PC-3 (cell line): ENCODE data around the gene SRGAP1. TPM values are rescaled to one million over a fixed set of nuclear protein-coding genes. Genes with fewer than 3 reads are reported as not detected.

Experiments
- ATAC-seq: fragments of 200-7000 bp; cut with Tn5 transposase; 2 replicates; pipeline ENCODE4 v1.9.1; 2020; ENCODE audit warnings: mild to moderate bottlenecking, moderate library complexity
- BruUV-seq: library from RNA; stranded (reverse); fragments of 400-500 nt; replicated peaks from 2 replicates; lab custom pipeline; 2021; lab: Mats Ljungman, UMichigan
- CTCF ChIA-PET: fragments of 300-600 bp; sonication (Branson Sonifier 250); formaldehyde crosslinking; loops from one replicate; lab custom pipeline; 2022; ENCODE audit warnings: antibody characterized with exemption; lab: Charles Lee
- POLR2A ChIA-PET: fragments of 300-600 bp; sonication (Branson Sonifier 250); formaldehyde crosslinking; loops from one replicate; lab custom pipeline; 2022; ENCODE audit warnings: antibody characterized with exemption; ENCODE audit not compliant: unreplicated experiment; lab: Charles Lee
- DNase-seq: peaks from one replicate; pipeline ENCODE4 v3.0.0-alpha.2; 2015
- H2AFZ ChIP-seq: fragments of 300-600 bp; sonication (generic); 2 replicates; pipeline ENCODE4 v1.6.0; 2016; ENCODE audit warnings: antibody characterized with exemption, low read length
- H3F3A ChIP-seq: fragments of 300-600 bp; sonication (generic); one replicate; pipeline ENCODE4 v1.6.0; 2017; ENCODE audit warnings: antibody characterized with exemption, low read length, control low read depth, mild to moderate bottlenecking; ENCODE audit not compliant: unreplicated experiment
- H3K27ac ChIP-seq: fragments of 300-600 bp; sonication (generic); 2 replicates; pipeline ENCODE4 v1.5.1; 2016; ENCODE audit warnings: mild to moderate bottlenecking, low read length
- H3K27me3 ChIP-seq: fragments of 300-600 bp; sonication (generic); 2 replicates; pipeline ENCODE4 v1.6.1; 2016; ENCODE audit warnings: low read length, mixed read lengths
- H3K36me3 ChIP-seq: fragments of 300-600 bp; sonication (generic); 2 replicates; pipeline ENCODE4 v1.6.1; 2016; ENCODE audit warnings: low read depth, mixed run types, low read length, mixed read lengths
- H3K4me1 ChIP-seq: fragments of 300-600 bp; sonication (generic); 2 replicates; pipeline ENCODE4 v1.5.1; 2016; ENCODE audit warnings: low read length; ENCODE audit not compliant: insufficient read depth
- H3K4me2 ChIP-seq: fragments of 300-600 bp; sonication (generic); 2 replicates; pipeline ENCODE4 v1.6.0; 2016; ENCODE audit warnings: low read length
- H3K4me3 ChIP-seq: fragments of 300-600 bp; sonication (generic); 2 replicates; pipeline ENCODE4 v1.5.1; 2016; ENCODE audit warnings: mild to moderate bottlenecking, low read length, mixed read lengths
- H3K79me2 ChIP-seq: fragments of 300-600 bp; sonication (generic); 2 replicates; pipeline ENCODE4 v1.6.1; 2017; ENCODE audit warnings: low read length, mixed read lengths
- H3K9ac ChIP-seq: fragments of 300-600 bp; sonication (generic); 2 replicates; pipeline ENCODE4 v1.6.0; 2016; ENCODE audit warnings: mild to moderate bottlenecking, low read length
- H3K9me2 ChIP-seq: fragments of 300-600 bp; sonication (generic); replicated peaks from 2 replicates; pipeline ENCODE4 v1.6.1; 2016; ENCODE audit warnings: mixed run types, low read length, mixed read lengths
- H3K9me3 ChIP-seq: fragments of 300-600 bp; sonication (generic); 2 replicates; pipeline ENCODE4 v1.6.1; 2016; ENCODE audit warnings: low read length, mixed read lengths
- H4K20me1 ChIP-seq: fragments of 300-600 bp; sonication (generic); 2 replicates; pipeline ENCODE4 v1.6.1; 2016; ENCODE audit warnings: low read length, mixed read lengths
- EZH2 ChIP-seq: fragments of 300-600 bp; sonication (generic); IDR thresholded peaks from one replicate; pipeline ENCODE4 v1.6.1; 2017; ENCODE audit warnings: antibody characterized with exemption, mild to moderate bottlenecking, low read length; ENCODE audit not compliant: unreplicated experiment
- EZH2phosphoT487 ChIP-seq: fragments of 300-600 bp; sonication (generic); IDR thresholded peaks from 2 replicates; pipeline ENCODE4 v1.6.1; 2018; ENCODE audit warnings: mild to moderate bottlenecking, antibody characterized with exemption, low read length, borderline replicate concordance
- intact Hi-C: fragments of 100-400 bp; cut with micrococcal nuclease; formaldehyde crosslinking; loops from 2 replicates; pipeline ENCODE4 v1.9.0; 2023
- total RNA-seq: library from RNA; depleted of rRNA; stranded (reverse); fragments of >200 nt; gene quantifications from 2 replicates; pipeline ENCODE4 v1.2.3, GENCODE V29; 2014
- TF ChIP-seq, protein P1 (sequence below): fragments of 300-600 bp; sonication (generic); conservative IDR thresholded peaks from 2 replicates; pipeline ENCODE4 v1.5.1; 2017; ENCODE audit warnings: antibody characterized with exemption, low read depth, mild to moderate bottlenecking, low read length

The SRGAP1 gene
- total RNA-seq, 1 experiment from 2014 or later, result 11.0 TPM

DNA sequence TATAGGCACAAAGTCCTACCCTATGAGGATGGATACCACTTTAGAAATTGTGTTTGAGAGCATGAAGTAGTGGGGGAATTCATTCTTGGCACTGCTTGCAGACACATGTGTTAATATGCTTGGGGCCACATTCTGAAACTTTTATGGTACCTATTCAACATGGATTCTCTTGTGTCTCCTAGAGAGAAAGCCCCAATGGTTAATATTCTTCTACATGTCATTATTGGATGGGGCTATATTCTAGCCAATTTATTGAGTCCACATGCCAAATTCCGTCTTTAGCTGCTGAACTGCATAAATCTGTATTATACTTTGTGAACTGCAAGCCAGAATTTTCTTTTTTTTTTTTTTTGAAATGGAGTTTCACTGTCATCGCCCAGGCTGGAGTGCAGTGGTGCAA is 237.6 kb downstream of the SRGAP1 start:
- H2AFZ ChIP-seq, result no peak overlapping the region
- no TSS peak for BruUV-seq
- intact Hi-C loops, result no loop called here
- H3K4me1 ChIP-seq, result peaks cover 54% of the 10 kb centered on the region
- no peak overlapping the region for H3K4me3 ChIP-seq
- no peaks in the 10 kb centered on the region for H3K27me3 ChIP-seq
- DNase-seq, result no peak
- ChIA-PET POLR2A (no interaction called here), CTCF (no interaction called here)
- TF ChIP-seq EZH2phosphoT487, result no peak
- H3K4me2 ChIP-seq, result no peak overlapping the region
- H3K79me2 ChIP-seq, result no peaks in the 10 kb centered on the region; the same call in 1 of the 2 replicates
- no peaks in the 10 kb centered on the region for H3K9me3 ChIP-seq
- no peaks in the 10 kb centered on the region for H3F3A ChIP-seq
- no peak overlapping the region for H3K9ac ChIP-seq
- ATAC-seq, result no peak
- no peaks in the 10 kb centered on the region for H3K9me2 ChIP-seq
- H4K20me1 ChIP-seq, result no peaks in the 10 kb centered on the region
- no peak overlapping the region for H3K27ac ChIP-seq
- peaks cover 25% of the 10 kb centered on the region; the same call in 1 of the 2 replicates for H3K36me3 ChIP-seq

DNA sequence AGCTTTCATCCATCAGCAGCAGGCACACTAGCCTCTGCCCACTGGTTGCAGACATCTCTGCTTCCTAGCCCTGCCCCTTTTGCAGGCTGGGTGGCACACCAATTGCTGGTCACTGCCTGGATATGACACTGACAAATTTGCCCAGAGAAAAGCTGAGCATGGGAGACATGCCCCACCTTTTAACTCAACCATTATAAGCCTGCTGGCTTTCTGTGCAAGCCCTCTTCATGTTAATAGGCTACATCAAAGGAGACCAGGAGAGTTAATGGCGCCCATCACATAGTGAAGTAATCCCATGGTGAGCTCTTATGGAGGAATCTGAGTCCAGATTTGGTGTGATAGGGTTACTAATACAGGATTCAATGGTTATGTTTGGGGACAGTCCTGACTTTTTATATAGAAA is 238.4 kb downstream of the SRGAP1 start:
- peaks cover under 1% of the 10 kb centered on the region for H3F3A ChIP-seq
- H3K9ac ChIP-seq, result no peak overlapping the region
- H4K20me1 ChIP-seq, result no peaks in the 10 kb centered on the region
- peak overlapping the region; percentile 26 for H3K27ac ChIP-seq
- ChIA-PET CTCF (no interaction called here), POLR2A (no interaction called here)
- ATAC-seq (no peak), DNase-seq (no peak)
- H3K36me3 ChIP-seq, result peaks cover 25% of the 10 kb centered on the region; the same call in 1 of the 2 replicates
- no peaks in the 10 kb centered on the region for H3K9me3 ChIP-seq
- no peaks in the 10 kb centered on the region; the same call in 1 of the 2 replicates for H3K79me2 ChIP-seq
- peaks cover 56% of the 10 kb centered on the region for H3K4me1 ChIP-seq
- intact Hi-C loops, result no loop called here
- no peak overlapping the region for H3K4me3 ChIP-seq
- H2AFZ ChIP-seq, result no peak overlapping the region
- no TSS peak for BruUV-seq
- H3K9me2 ChIP-seq, result no peaks in the 10 kb centered on the region
- no peaks in the 10 kb centered on the region for H3K27me3 ChIP-seq
- TF ChIP-seq, protein P1, sequence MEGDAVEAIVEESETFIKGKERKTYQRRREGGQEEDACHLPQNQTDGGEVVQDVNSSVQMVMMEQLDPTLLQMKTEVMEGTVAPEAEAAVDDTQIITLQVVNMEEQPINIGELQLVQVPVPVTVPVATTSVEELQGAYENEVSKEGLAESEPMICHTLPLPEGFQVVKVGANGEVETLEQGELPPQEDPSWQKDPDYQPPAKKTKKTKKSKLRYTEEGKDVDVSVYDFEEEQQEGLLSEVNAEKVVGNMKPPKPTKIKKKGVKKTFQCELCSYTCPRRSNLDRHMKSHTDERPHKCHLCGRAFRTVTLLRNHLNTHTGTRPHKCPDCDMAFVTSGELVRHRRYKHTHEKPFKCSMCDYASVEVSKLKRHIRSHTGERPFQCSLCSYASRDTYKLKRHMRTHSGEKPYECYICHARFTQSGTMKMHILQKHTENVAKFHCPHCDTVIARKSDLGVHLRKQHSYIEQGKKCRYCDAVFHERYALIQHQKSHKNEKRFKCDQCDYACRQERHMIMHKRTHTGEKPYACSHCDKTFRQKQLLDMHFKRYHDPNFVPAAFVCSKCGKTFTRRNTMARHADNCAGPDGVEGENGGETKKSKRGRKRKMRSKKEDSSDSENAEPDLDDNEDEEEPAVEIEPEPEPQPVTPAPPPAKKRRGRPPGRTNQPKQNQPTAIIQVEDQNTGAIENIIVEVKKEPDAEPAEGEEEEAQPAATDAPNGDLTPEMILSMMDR, result no peak
- no peak for TF ChIP-seq EZH2
- peak overlapping the region; percentile 4; the same call in 1 of the 2 replicates for H3K4me2 ChIP-seq

DNA sequence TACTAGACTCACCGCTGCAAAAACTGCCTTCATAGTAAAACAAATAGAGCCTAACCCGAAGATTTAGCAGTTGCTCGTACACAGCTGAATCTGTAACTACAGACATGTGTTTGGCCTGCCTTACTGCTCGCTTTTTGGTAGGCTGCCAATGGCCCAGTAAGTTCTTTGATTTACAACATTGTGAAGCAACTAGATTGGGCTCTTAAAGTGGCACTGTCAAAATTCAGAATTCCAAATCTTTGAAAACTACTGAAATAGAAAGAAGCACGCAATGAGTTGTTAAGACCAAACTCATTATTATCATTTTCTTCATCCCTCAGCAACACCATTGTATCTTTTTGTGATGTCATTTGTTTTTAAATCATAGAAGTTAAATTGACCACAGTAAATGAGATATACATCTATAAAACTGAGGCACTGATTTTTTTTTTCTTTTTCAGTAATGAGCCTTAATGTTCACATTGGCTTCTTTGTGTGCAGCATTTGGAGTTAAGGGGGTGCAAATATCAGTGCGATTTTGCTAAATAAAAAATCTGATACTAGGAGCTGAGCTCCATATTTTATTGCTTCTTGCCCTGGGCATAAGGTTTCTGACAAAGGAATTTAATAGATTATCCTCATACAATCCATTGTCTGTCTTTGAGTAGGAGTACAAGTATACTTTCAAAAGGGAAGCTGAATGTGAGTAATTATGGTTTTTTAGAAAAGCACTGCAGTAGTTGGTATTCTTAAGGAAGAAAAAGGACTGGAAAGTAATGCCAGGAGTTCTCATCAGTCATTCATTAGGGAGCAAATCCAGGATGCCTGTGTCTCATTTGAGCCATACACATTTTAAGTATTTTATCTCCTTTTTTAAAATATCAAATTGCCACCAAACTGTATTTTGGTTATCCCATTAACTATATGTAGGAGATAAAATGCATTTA is 239.0 kb downstream of the SRGAP1 start:
- Histone ChIP-seq H3F3A (peaks cover 3% of the 10 kb centered on the region), H3K27me3 (no peaks in the 10 kb centered on the region), H3K79me2 (no peaks in the 10 kb centered on the region; the same call in 1 of the 2 replicates), H3K27ac (peak overlapping the region; percentile 26), H3K9me2 (no peaks in the 10 kb centered on the region), H3K4me1 (peaks cover 61% of the 10 kb centered on the region), H3K4me2 (peak overlapping the region; percentile 4; the same call in 1 of the 2 replicates), H3K36me3 (peaks cover 25% of the 10 kb centered on the region; the same call in 1 of the 2 replicates), H3K4me3 (no peak overlapping the region), H3K9me3 (no peaks in the 10 kb centered on the region), H2AFZ (no peak overlapping the region), H3K9ac (no peak overlapping the region), H4K20me1 (no peaks in the 10 kb centered on the region)
- intact Hi-C loops, result no loop called here
- ChIA-PET CTCF (interaction anchor here (0.6 kb wide), 1 partner anchor 235 kb away, joined by 3 read pairs; no protein-coding TSS in a partner anchor), POLR2A (no interaction called here)
- peak; percentile 58 for DNase-seq
- BruUV-seq, result no TSS peak
- TF ChIP-seq, protein P1, result no peak
- TF ChIP-seq EZH2phosphoT487 (no peak), EZH2 (no peak)
- 0 out of 2 replicates have a peak, but pooled peaks have one; percentile 7 for ATAC-seq
